CD8-positive, alpha-beta memory T cell (primary cell): Measurements from ENCODE around the gene ITPK1. TPM values are rescaled to one million over a fixed set of nuclear protein-coding genes. Genes with fewer than 3 reads are reported as not detected.

ENCODE experiments used
- CTCF ChIA-PET: fragments of 350-600 bp; sonication (Branson Sonifier 250); formaldehyde crosslinking; loops from one replicate; lab custom pipeline; 2021; ENCODE audit warnings: antibody characterized with exemption; lab: Charles Lee
- POLR2A ChIA-PET: fragments of 350-600 bp; sonication (Branson Sonifier 250); formaldehyde crosslinking; loops from one replicate; lab custom pipeline; 2021; ENCODE audit warnings: antibody characterized with exemption; lab: Charles Lee
- DNase-seq, 5 donors: peaks; one replicate each; pipeline versions ENCODE4 v3.0.0 to v3.0.0-alpha.2; 2020 to 2022; ENCODE audit warnings: mixed read lengths in 1 of 5
- H3K27ac ChIP-seq: one replicate; pipeline ENCODE4 v1.7.0; 2013; ENCODE audit warnings: low read depth, mild to moderate bottlenecking, low read length, moderate library complexity
- H3K27me3 ChIP-seq: 2 replicates; pipeline ENCODE4 v1.7.0; 2013; ENCODE audit warnings: low read length, mild to moderate bottlenecking; ENCODE audit not compliant: insufficient read depth, poor library complexity, severe bottlenecking
- H3K36me3 ChIP-seq: 2 replicates; pipeline ENCODE4 v1.7.0; 2013; ENCODE audit warnings: mild to moderate bottlenecking, low read length, moderate library complexity; ENCODE audit not compliant: insufficient read depth
- H3K4me1 ChIP-seq: 2 replicates; pipeline ENCODE4 v1.7.0; 2013; ENCODE audit warnings: mild to moderate bottlenecking, low read length, moderate library complexity; ENCODE audit not compliant: insufficient read depth
- H3K4me3 ChIP-seq: 2 replicates; pipeline ENCODE4 v1.7.0; 2013; ENCODE audit warnings: mild to moderate bottlenecking, low read length
- H3K9me3 ChIP-seq: 2 replicates; pipeline ENCODE4 v1.7.0; 2013; ENCODE audit warnings: mild to moderate bottlenecking, low read length
- H3K27ac Mint-ChIP-seq, 8 donors: one replicate each; pipeline ENCODE4 v1.8.0; 2020 to 2021; ENCODE audit warnings: mixed read lengths in 8 of 8, mild to moderate bottlenecking in 6 of 8, inconsistent platforms in 3 of 8, moderate library complexity in 3 of 8
- H3K27me3 Mint-ChIP-seq, 2 donors: one replicate each; pipeline ENCODE4 v1.8.0; 2020 to 2021; ENCODE audit warnings: mixed read lengths in 2 of 2, mild to moderate bottlenecking in 1 of 2, moderate library complexity in 1 of 2
- H3K36me3 Mint-ChIP-seq, 3 donors: one replicate each; pipeline ENCODE4 v1.8.0; 2020 to 2021; ENCODE audit warnings: mixed read lengths in 3 of 3, inconsistent platforms in 1 of 3, mild to moderate bottlenecking in 1 of 3
- H3K4me1 Mint-ChIP-seq, 3 donors: one replicate each; pipeline ENCODE4 v1.8.0; 2020 to 2021; ENCODE audit warnings: mixed read lengths in 3 of 3, inconsistent platforms in 1 of 3, mild to moderate bottlenecking in 1 of 3
- H3K4me3 Mint-ChIP-seq, 7 donors: one replicate each; pipeline ENCODE4 v1.8.0; 2020 to 2021; ENCODE audit warnings: mixed read lengths in 7 of 7, mild to moderate bottlenecking in 6 of 7, moderate library complexity in 4 of 7, inconsistent platforms in 2 of 7
- H3K9me3 Mint-ChIP-seq, 5 donors: one replicate each; pipeline ENCODE4 v1.8.0; 2020 to 2022; ENCODE audit warnings: mixed read lengths in 5 of 5, mild to moderate bottlenecking in 3 of 5, moderate library complexity in 2 of 5, inconsistent platforms in 1 of 5
- polyA plus RNA-seq: library from polyadenylated mRNA; unstranded; fragments of 300-500 nt; fragmentation: Illumina TruSeq; gene quantifications from one replicate; pipeline ENCODE4 v1.2.3, GENCODE V29; 2021
- total RNA-seq, 2 experiments: library from RNA; stranded (reverse); gene quantifications; one replicate each; pipeline ENCODE4 v1.2.3, GENCODE V29; 2021

ITPK1 gene
- total and polyA plus RNA-seq, 3 experiments from 2014 or later: 40.4 to 75.1 (median 66.1) TPM

GRCh38 chr14:92922155-92922735 is 193.5 kb downstream of the ITPK1 start:
- Histone ChIP-seq H3K27me3 (peaks cover 9% of the 10 kb centered on the region), H3K27ac (no peak overlapping the region), H3K4me1 (no peaks in the 10 kb centered on the region), H3K36me3 (no peaks in the 10 kb centered on the region), H3K9me3 (no peaks in the 10 kb centered on the region), H3K4me3 (no peak overlapping the region)
- Mint-ChIP-seq H3K4me3 (peak overlapping the region in 2 of 7 donors; percentile 15 to 28), H3K4me1 (peaks cover 0 to 10% (median 9%) of the 10 kb centered on the region in 3 donors), H3K9me3 (peaks cover 0 to 6% (median 2%) of the 10 kb centered on the region in 5 donors), H3K36me3 (peaks cover 0 to 12% (median 1%) of the 10 kb centered on the region in 3 donors), H3K27ac (no peak overlapping the region), H3K27me3 (peaks cover 31 to 52% of the 10 kb centered on the region in 2 donors)
- ChIA-PET CTCF (interaction anchor here (0.8 kb wide), 1 partner anchor 17 kb away, joined by 4 read pairs; no protein-coding TSS in a partner anchor), POLR2A (no interaction called here)
- DNase-seq: no peak

- Histone ChIP-seq H3K27me3 (peaks cover 9% of the 10 kb centered on the region), H3K27ac (no peak overlapping the region), H3K4me1 (no peaks in the 10 kb centered on the region), H3K36me3 (no peaks in the 10 kb centered on the region), H3K4me3 (no peak overlapping the region), H3K9me3 (no peaks in the 10 kb centered on the region)
- peaks cover 0 to 6% (median 2%) of the 10 kb centered on the region in 5 donors for H3K9me3 Mint-ChIP-seq
- no peak for DNase-seq
- ChIA-PET CTCF (no interaction called here), POLR2A (no interaction called here)
- peaks cover 0 to 12% (median 1%) of the 10 kb centered on the region in 3 donors for H3K36me3 Mint-ChIP-seq
- no peak overlapping the region for H3K4me3 Mint-ChIP-seq
- peaks cover 25 to 48% of the 10 kb centered on the region in 2 donors for H3K27me3 Mint-ChIP-seq
- H3K27ac Mint-ChIP-seq: no peak overlapping the region
- peaks cover 0 to 9% (median 9%) of the 10 kb centered on the region in 3 donors for H3K4me1 Mint-ChIP-seq
Measured at GRCh38 chr14:92920001-92920400, 195.7 kb downstream of the ITPK1 start.

DNA sequence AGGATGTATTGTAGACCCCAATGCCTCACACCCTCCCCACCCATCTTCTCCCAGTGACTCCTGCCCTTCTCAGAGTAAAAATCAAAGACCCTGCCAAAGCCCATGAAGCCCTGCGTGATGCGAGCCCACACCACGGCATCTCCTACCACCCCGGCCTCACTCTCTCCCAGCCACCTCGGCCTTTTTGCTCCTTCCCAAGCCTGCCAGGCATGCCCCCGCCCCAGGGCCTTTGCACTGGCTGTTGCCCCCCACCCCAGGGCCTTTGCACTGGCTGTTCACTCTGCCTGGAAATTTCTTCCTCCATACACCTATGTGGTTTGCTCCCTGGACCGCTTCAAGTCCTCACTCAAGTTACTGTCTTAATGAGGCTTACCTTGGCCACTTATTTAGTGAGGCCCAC is 197.8 kb downstream of the ITPK1 start:
- Mint-ChIP-seq H3K4me1 (peaks cover 0 to 5% (median 5%) of the 10 kb centered on the region in 3 donors), H3K9me3 (peaks cover 0 to 6% (median 0%) of the 10 kb centered on the region in 5 donors), H3K27me3 (peaks cover 29 to 46% of the 10 kb centered on the region in 2 donors), H3K27ac (no peak overlapping the region), H3K36me3 (peaks cover 0 to 8% (median 0%) of the 10 kb centered on the region in 3 donors), H3K4me3 (no peak overlapping the region)
- Histone ChIP-seq H3K4me3 (no peak overlapping the region), H3K9me3 (no peaks in the 10 kb centered on the region), H3K27ac (no peak overlapping the region), H3K36me3 (no peaks in the 10 kb centered on the region), H3K27me3 (peaks cover 9% of the 10 kb centered on the region), H3K4me1 (no peaks in the 10 kb centered on the region)
- DNase-seq: no peak
- ChIA-PET POLR2A (no interaction called here), CTCF (no interaction called here)

DNA sequence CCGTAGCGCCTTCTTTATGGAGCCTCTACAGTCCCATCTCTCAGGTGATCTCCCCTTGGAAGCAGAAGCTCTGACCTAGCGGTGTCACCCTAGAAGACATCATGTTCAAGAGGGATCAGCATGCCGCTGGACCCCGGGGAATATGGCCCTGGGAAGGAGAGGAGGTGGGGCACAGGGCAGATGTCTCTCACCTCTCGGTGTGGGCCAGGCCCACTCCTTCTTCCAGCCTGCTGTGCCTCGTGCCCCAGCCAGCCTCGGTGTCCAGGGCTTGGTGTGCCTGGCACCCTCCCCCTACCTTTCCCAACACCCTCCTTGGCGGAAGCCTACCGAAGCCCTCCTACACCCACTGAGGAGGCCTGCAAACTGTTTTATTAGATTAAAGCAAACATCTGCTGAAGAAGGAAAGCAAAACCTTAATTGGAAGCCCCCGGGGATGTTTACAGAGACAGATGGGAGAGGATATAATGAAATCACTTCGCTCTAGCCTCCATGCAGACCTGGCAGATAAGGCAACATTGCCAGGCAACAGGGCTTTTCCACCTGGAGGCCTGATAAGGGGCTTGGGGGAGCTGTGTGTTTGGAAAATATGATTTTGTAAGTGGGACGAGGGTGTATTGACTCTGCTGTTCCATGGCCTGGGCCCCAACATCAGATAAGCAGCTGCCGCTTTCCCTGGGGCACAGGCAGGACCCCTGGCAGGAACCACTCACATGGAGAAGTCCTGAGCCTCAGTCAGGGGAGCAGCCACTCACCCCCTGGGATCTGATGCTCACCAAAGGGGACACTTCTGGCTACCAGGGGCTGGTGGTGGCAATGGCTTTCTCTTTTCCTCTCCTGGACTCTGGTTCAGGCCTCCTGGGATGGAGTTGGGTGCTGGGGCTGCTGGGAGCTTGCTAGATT is 198.4 kb downstream of the ITPK1 start:
- Histone ChIP-seq H3K27me3 (peaks cover 8% of the 10 kb centered on the region), H3K4me3 (no peak overlapping the region), H3K4me1 (no peaks in the 10 kb centered on the region), H3K36me3 (no peaks in the 10 kb centered on the region), H3K27ac (no peak overlapping the region), H3K9me3 (no peaks in the 10 kb centered on the region)
- H3K4me1 Mint-ChIP-seq: peaks cover 0 to 1% (median under 1%) of the 10 kb centered on the region in 3 donors
- no peak overlapping the region for H3K4me3 Mint-ChIP-seq
- CTCF ChIA-PET: no interaction called here
- H3K9me3 Mint-ChIP-seq: peaks cover 0 to 3% (median 0%) of the 10 kb centered on the region in 5 donors
- POLR2A ChIA-PET: no interaction called here
- H3K27ac Mint-ChIP-seq: peak overlapping the region in 1 of 8 donors; percentile 62
- no peak for DNase-seq
- peaks cover 0 to 4% (median 0%) of the 10 kb centered on the region in 3 donors for H3K36me3 Mint-ChIP-seq
- peaks cover 28 to 42% of the 10 kb centered on the region in 2 donors for H3K27me3 Mint-ChIP-seq

DNA sequence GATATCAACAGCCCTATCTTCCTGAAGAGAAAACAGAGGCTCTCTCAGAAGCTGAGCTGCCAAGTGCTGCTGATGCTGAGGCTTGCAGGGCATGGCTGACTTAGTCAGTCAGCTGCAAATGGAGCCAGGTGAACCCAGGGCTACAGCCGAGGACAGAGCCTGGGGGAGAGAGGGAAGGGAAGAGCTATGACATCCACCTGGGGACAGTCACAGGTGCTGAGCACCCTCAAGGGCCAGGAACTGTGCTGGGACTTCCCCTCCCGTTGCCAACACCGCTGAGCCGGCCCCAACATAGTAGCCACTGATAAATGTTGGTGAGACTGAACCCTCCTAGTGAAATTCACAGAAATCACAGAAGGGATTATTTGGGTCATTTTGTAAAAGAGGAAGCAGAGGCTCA is 199.5 kb downstream of the ITPK1 start:
- Mint-ChIP-seq H3K4me3 (no peak overlapping the region), H3K27me3 (peaks cover 20 to 34% of the 10 kb centered on the region in 2 donors), H3K36me3 (no peaks in the 10 kb centered on the region), H3K9me3 (peaks cover 0 to 2% (median 0%) of the 10 kb centered on the region in 5 donors), H3K4me1 (no peaks in the 10 kb centered on the region), H3K27ac (peak overlapping the region in 1 of 8 donors; percentile 42)
- ChIA-PET CTCF (interaction anchor here (1.0 kb wide), 1 partner anchor 9 kb away, joined by 3 read pairs; no protein-coding TSS in a partner anchor), POLR2A (no interaction called here)
- no peak for DNase-seq
- Histone ChIP-seq H3K9me3 (no peaks in the 10 kb centered on the region), H3K36me3 (no peaks in the 10 kb centered on the region), H3K27ac (no peak overlapping the region), H3K27me3 (no peaks in the 10 kb centered on the region), H3K4me3 (no peak overlapping the region), H3K4me1 (no peaks in the 10 kb centered on the region)

DNA sequence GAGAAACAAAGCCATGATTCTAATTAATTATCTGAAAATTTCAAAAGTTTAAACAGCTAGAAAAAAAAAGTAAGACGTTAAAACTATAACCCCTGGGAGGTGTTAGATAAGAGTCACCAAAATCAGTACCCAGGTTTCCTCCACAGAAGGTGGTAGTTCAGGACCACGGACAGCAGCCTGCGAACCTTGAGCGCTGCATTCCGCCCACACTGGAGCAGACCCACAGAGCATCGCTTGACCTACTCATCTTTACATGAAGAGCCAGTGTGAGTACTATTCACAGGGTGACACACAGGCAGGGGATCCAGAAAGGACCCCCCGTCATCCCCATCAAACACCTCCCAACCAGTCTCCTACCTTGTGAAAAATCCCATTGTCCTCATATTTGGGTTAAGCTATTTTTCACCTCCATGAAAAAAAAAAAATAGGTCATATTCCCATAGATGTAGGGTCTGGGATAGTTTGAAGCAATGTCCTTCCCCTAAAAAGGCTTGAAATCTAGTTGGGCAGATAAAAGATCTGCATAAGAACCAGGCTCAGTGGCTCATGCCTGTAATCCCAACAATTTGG is 201.6 kb downstream of the ITPK1 start:
- Histone ChIP-seq H3K9me3 (no peaks in the 10 kb centered on the region), H3K27ac (no peak overlapping the region), H3K4me1 (no peaks in the 10 kb centered on the region), H3K27me3 (no peaks in the 10 kb centered on the region), H3K36me3 (no peaks in the 10 kb centered on the region), H3K4me3 (no peak overlapping the region)
- no peak overlapping the region for H3K27ac Mint-ChIP-seq
- H3K9me3 Mint-ChIP-seq: peaks cover 0 to 2% (median 0%) of the 10 kb centered on the region in 5 donors
- peaks cover 23 to 32% of the 10 kb centered on the region in 2 donors for H3K27me3 Mint-ChIP-seq
- H3K4me3 Mint-ChIP-seq: no peak overlapping the region
- H3K4me1 Mint-ChIP-seq: no peaks in the 10 kb centered on the region
- POLR2A ChIA-PET: no interaction called here
- DNase-seq: peak in 1 of 5 donors; percentile 13
- CTCF ChIA-PET: no interaction called here
- no peaks in the 10 kb centered on the region for H3K36me3 Mint-ChIP-seq

- Mint-ChIP-seq H3K4me1 (peaks cover 11 to 24% (median 13%) of the 10 kb centered on the region in 3 donors), H3K36me3 (no peaks in the 10 kb centered on the region), H3K9me3 (peaks cover 0 to 2% (median 0%) of the 10 kb centered on the region in 5 donors), H3K27ac (no peak overlapping the region), H3K27me3 (peaks cover 20 to 22% of the 10 kb centered on the region in 2 donors), H3K4me3 (no peak overlapping the region)
- DNase-seq: no peak
- Histone ChIP-seq H3K27me3 (no peaks in the 10 kb centered on the region), H3K27ac (no peak overlapping the region), H3K4me3 (no peak overlapping the region), H3K36me3 (no peaks in the 10 kb centered on the region), H3K4me1 (peaks cover 15% of the 10 kb centered on the region), H3K9me3 (no peaks in the 10 kb centered on the region)
- ChIA-PET POLR2A (no interaction called here), CTCF (no interaction called here)
Measured at GRCh38 chr14:92907316-92907911, 208.3 kb downstream of the ITPK1 start.
